AG09309 (cell line): ENCODE measurements around the gene LRRC23.
A peak's percentile ranks its signal among the peaks of the same experiment; 100 is the strongest.

Experiments used
- DNase-seq: peaks from one replicate; pipeline ENCODE4 v3.0.0-alpha.2; 2010; ENCODE audit warnings: low read depth
- H3K4me3 ChIP-seq: 2 replicates; pipeline ENCODE4 v1.5.1; 2011; ENCODE audit warnings: mild to moderate bottlenecking, low read depth, low read length, moderate library complexity; ENCODE audit not compliant: control insufficient read depth
- TF ChIP-seq, protein P1 (sequence below): IDR thresholded peaks from 2 replicates; pipeline ENCODE4 v1.5.1; 2011; ENCODE audit warnings: mild to moderate bottlenecking, low read depth, low read length, inconsistent platforms; ENCODE audit not compliant: insufficient read depth, control insufficient read depth; ENCODE audit errors: missing control alignments

The LRRC23 gene

DNA sequence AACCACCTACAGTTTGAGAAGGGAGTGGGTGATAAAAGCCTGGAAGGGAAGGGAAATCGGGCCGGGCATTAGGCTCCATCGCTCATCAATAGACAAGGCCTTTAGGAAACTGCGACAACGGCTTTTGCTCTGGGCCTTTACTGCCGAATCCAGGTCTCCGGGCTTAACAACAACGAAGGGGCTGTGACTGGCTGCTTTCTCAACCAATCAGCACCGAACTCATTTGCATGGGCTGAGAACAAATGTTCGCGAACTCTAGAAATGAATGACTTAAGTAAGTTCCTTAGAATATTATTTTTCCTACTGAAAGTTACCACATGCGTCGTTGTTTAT is 38.7 kb downstream of the LRRC23 start:
- TF ChIP-seq, protein P1, sequence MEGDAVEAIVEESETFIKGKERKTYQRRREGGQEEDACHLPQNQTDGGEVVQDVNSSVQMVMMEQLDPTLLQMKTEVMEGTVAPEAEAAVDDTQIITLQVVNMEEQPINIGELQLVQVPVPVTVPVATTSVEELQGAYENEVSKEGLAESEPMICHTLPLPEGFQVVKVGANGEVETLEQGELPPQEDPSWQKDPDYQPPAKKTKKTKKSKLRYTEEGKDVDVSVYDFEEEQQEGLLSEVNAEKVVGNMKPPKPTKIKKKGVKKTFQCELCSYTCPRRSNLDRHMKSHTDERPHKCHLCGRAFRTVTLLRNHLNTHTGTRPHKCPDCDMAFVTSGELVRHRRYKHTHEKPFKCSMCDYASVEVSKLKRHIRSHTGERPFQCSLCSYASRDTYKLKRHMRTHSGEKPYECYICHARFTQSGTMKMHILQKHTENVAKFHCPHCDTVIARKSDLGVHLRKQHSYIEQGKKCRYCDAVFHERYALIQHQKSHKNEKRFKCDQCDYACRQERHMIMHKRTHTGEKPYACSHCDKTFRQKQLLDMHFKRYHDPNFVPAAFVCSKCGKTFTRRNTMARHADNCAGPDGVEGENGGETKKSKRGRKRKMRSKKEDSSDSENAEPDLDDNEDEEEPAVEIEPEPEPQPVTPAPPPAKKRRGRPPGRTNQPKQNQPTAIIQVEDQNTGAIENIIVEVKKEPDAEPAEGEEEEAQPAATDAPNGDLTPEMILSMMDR = no peak
- peak overlapping the region; percentile 21 for H3K4me3 ChIP-seq
- peak; percentile 81 for DNase-seq

DNA sequence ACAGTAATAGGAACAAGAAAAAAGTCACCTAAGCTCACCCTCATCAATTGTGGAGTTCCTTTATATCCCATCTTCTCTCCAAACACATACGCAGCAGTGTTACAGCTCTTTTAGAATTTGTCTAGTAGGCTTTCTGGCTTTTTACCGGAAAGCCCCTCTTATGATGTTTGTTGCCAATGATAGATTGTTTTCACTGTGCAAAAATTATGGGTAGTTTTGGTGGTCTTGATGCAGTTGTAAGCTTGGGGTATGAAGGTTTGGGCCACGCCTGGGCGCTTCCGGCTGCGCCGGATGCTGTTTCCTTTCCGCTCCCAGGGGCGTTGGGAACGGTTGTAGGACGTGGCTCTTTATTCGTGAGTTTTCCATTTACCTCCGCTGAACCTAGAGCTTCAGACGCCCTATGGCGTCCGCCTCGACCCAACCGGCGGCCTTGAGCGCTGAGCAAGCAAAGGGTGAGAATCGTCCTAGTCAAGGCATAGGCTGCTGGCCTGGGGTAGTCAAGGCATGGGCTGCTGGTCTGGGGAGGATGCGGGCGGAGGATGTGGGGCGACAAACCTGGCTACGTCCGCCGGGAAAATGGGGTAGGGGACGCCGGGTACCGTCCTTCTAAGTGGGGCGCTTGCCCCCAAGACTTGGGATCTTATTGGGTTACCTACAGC is 39.2 kb downstream of the LRRC23 start, which contains the start of the genes C12orf57 and RNU7-1:
TSS of gene C12orf57 (plus strand) at position 301 of the 659 bp plus-strand sequence. CDS start at position 401, 100 bp downstream.
TSS of gene RNU7-1 (plus strand) at position 95 of the 659 bp plus-strand sequence.
- peak; percentile 66 for DNase-seq
- TF ChIP-seq, protein P1 = no peak
- H3K4me3 ChIP-seq = peak within 1 kb of the TSS; percentile 78

DNA sequence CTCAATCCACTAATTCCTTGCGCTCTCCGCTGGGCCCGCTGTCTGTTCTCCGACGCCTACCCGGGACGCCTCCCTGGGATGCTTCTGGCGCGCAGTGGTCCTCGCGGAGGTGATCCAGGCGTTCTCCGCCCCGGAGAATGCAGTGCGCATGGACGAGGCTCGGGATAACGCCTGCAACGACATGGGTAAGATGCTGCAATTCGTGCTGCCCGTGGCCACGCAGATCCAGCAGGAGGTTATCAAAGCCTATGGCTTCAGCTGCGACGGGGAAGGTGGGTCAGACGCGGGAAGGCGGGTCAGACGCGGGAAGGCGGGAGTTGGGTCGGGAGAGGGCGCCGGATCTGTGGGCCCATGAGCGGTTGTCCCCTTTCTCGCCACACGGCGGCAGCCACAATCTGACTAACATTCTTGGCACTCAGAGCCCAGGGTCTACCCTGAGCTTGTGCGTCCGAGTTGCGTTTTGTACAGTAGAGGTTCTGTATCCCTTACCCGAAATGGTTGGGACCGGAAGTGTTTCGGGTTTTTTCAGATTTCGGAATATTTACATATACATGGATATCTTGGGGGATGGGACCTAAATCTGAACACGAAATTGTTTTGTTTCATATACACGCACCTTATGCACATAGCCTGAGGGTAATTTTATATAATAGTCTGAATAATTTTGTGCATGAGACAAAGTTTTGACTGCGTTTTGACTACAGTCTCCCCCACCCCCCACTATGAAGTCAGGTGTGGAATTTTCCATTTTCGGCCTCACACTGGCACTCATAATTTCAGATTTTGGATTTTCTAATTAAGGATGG is 40.0 kb downstream of the LRRC23 start:
- peak; percentile 64 for DNase-seq

DNA sequence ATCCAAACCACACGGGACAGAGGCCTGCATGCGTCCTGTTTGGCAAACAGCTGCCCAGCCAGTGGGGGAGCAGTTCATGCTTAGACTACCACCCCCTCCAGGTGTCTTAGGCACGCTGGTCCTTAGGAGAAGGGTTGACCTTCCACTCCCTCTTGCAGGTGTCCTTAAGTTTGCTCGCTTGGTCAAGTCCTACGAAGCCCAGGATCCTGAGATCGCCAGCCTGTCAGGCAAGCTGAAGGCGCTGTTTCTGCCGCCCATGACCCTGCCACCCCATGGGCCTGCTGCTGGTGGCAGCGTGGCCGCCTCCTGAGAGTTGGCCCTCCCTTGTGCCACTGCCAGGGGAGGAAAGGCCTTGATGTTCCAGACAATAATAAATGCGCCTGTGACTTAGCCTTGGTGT is 41.0 kb downstream of the LRRC23 start:
- TF ChIP-seq, protein P1 = no peak
- H3K4me3 ChIP-seq = no peak overlapping the region
- DNase-seq = no peak

More for the DNA sequence above, 40.0 kb downstream of the LRRC23 start:
- peak overlapping the region; percentile 78 for H3K4me3 ChIP-seq
- TF ChIP-seq, protein P1 = peak; percentile 81

DNA sequence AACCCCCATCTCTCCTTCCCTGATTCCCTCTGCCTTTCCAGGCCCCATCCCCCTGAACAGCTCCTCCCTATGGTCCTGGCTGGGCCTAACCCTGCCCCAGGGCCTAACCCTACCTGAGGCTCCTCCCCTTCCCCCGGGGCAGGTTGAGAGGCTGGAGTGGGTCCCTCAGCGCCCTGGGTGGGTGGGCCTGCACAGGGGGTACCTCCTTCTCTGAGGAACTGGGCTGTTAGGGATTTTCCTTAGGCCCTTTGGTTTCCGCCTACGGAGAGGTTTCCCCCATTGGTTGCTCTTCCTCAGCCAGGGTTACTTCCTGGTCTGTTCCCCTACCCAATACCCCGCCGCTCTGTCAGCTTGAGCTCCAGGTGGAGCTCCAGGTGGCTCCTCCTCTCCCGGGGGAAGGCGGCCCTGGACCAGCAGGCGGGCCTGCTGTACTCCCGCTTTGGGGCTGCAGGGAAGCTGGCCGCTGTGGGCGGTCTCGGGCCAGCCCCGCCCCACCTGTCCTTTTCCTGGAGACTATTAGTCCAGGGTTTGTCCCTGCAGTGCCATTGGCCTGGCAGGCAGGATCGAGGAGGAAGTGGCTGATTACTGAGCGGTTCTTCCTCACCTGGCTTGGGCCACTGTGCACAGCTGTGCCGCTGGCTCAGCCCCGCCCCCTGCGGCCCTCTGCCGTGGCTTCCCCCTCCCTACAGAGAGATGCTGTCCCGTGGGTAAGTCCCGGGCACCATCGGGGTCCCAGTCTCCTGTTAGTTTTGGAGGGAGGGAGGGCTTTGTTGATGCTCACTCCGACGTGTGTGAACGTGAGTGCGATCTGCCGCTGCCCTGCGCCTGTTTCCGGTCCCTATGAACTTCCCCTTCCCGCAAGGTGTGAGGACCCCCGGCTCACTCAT is 41.7 kb downstream of the LRRC23 start:
- no peak for DNase-seq
- H3K4me3 ChIP-seq = no peak overlapping the region
- TF ChIP-seq, protein P1 = no peak

DNA sequence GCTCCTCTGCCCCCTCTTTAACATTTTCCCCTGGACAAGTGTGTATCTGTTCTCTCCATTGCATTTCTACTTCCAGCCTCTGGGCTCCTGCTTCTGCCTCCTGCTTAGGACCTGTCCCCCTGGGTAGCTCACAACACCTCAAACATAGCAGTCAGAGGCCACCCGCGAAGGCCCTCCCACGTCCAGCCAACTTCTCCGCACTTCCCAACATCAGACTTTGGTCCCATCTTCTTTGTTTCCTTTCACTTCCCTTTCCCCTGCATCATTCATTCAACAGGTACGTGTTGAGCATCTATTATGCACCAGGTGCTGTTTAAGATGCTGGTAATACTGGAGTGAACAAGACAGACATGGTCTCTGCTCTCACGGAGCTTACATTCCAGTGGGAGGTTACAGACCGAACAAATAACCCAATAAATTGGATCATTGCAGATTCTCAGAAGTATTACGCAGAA is 42.3 kb downstream of the LRRC23 start:
- TF ChIP-seq, protein P1 = no peak
- DNase-seq = no peak
- no peak overlapping the region for H3K4me3 ChIP-seq
